ENCODE results near the gene TMEM208. TPM values are rescaled to one million over a fixed set of nuclear protein-coding genes. Genes with fewer than 3 reads are reported as not detected.

TMEM208 gene
- polyA plus RNA-seq, 2 of the 4 experiments (the other 2 are of a cell fraction), result 73.5 to 114 TPM

- DNase-seq (ENCODE audit: low read depth in 1 of 2, low spot score in 1 of 2) (no peak), ATAC-seq (peak; percentile 21 to 26; a peak in 4 of 6 replicates), FAIRE-seq (no peak)
- no peak overlapping the region for H3K4me2 ChIP-seq
- H3K9me3 ChIP-seq, result no peaks in the 10 kb centered on the region
- peaks cover 15% of the 10 kb centered on the region for H3K4me1 ChIP-seq
- CTCF ChIA-PET, result interaction anchor here (0.9 to 4.6 kb wide), 7 partner anchors 7 to 294 kb away, joined by 3 to 25 read pairs (median 8); partner anchors contain the start of gene PLEKHG4
- POLR2A ChIA-PET, result interaction anchor here (0.9 kb wide), 1 partner anchor 24 kb away, joined by 3 read pairs; the partner anchor contains the start of gene FHOD1
- no peak overlapping the region for H3K4me3 ChIP-seq
- 0 out of 6 replicates have a peak overlapping the region, but pooled peaks of 1 of the 2 experiments have one; percentile 5 for H3K27ac ChIP-seq
- TF ChIP-seq NPAS2 (CRISPR knock-in tag; IDR thresholded peaks at IDR 0.05; ENCODE audit: borderline replicate concordance) (no peak), HEYL (CRISPR knock-in tag; IDR thresholded peaks at IDR 0.05) (no peak), RCOR1 (IDR thresholded peaks at IDR 0.05; ENCODE audit: low read depth, low read length) (no peak), ZSCAN20 (CRISPR knock-in tag; IDR thresholded peaks at IDR 0.05) (no peak), FOXS1 (CRISPR knock-in tag; IDR thresholded peaks at IDR 0.05) (no peak), POLR2AphosphoS2 (conservative IDR thresholded peaks at IDR 0.05; ENCODE audit: low read length) (no peak), BHLHE40 (IDR thresholded peaks at IDR 0.05; ENCODE audit: low read depth, low read length) (no peak), GATA3 (IDR thresholded peaks at IDR 0.05; ENCODE audit: borderline replicate concordance) (no peak), NR3C1 (IDR thresholded peaks at IDR 0.05) (no peak), CEBPB (IDR thresholded peaks at IDR 0.05) (no peak), HOXB5 (CRISPR knock-in tag; IDR thresholded peaks at IDR 0.05) (no peak), CTCF (IDR thresholded peaks at IDR 0.05) (no peak), HOXA7 (CRISPR knock-in tag; IDR thresholded peaks at IDR 0.05) (no peak), JUNB (IDR thresholded peaks at IDR 0.05) (no peak), ESRRA (IDR thresholded peaks at IDR 0.05; ENCODE audit: borderline replicate concordance, low read length) (no peak), ZNF302 (CRISPR knock-in tag; IDR thresholded peaks at IDR 0.05) (no peak), CBX8 (IDR thresholded peaks at IDR 0.05) (no peak), SMC3 (IDR thresholded peaks at IDR 0.05) (no peak)
- TF ChIP-seq, protein P1, sequence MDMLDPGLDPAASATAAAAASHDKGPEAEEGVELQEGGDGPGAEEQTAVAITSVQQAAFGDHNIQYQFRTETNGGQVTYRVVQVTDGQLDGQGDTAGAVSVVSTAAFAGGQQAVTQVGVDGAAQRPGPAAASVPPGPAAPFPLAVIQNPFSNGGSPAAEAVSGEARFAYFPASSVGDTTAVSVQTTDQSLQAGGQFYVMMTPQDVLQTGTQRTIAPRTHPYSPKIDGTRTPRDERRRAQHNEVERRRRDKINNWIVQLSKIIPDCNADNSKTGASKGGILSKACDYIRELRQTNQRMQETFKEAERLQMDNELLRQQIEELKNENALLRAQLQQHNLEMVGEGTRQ (IDR thresholded peaks at IDR 0.05), result no peak
- WGBS (ENCODE audit: missing lambda C conversion rate), result 87% methylated on average over 4 of the region's 4 CpGs
Measured at GRCh38 chr16:67271446-67271845, 44.5 kb downstream of the TMEM208 start.

- CTCF ChIA-PET, result interaction anchor here (3.4 kb wide), 1 partner anchor 27 kb away, joined by 20 read pairs; the partner anchor contains the start of genes FHOD1 and SLC9A5
- FAIRE-seq, result no peak
- WGBS (ENCODE audit: missing lambda C conversion rate), result 83% methylated on average over 2 of the region's 2 CpGs
- TF ChIP-seq ELK1 (IDR thresholded peaks at IDR 0.05; ENCODE audit: low read depth, low read length), result no peak
- TF ChIP-seq, protein P1 (IDR thresholded peaks at IDR 0.05), result no peak
- TF ChIP-seq KDM1A (IDR thresholded peaks at IDR 0.05; ENCODE audit: low read depth), result no peak
- TF ChIP-seq HES2 (IDR thresholded peaks at IDR 0.05), result no peak
- no peak for TF ChIP-seq CBX8 (IDR thresholded peaks at IDR 0.05)
- no peak for TF ChIP-seq SMC3 (IDR thresholded peaks at IDR 0.05)
- TF ChIP-seq, protein P2, sequence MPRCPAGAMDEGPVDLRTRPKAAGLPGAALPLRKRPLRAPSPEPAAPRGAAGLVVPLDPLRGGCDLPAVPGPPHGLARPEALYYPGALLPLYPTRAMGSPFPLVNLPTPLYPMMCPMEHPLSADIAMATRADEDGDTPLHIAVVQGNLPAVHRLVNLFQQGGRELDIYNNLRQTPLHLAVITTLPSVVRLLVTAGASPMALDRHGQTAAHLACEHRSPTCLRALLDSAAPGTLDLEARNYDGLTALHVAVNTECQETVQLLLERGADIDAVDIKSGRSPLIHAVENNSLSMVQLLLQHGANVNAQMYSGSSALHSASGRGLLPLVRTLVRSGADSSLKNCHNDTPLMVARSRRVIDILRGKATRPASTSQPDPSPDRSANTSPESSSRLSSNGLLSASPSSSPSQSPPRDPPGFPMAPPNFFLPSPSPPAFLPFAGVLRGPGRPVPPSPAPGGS (IDR thresholded peaks at IDR 0.05), result no peak
- TF ChIP-seq RAD21 (conservative IDR thresholded peaks at IDR 0.05 in 1 of 2, IDR thresholded peaks at IDR 0.05 in 1 of 2), result no peak
- no peak for TF ChIP-seq RNF2 (IDR thresholded peaks at IDR 0.05; ENCODE audit: borderline replicate concordance, low read depth)
- TF ChIP-seq FOSL2 (IDR thresholded peaks at IDR 0.05), result no peak
- TF ChIP-seq FOSL2 (CRISPR knock-in tag; IDR thresholded peaks at IDR 0.05), result no peak
- TF ChIP-seq NR3C1 (IDR thresholded peaks at IDR 0.05), result no peak
- TF ChIP-seq HOXB13 (CRISPR knock-in tag; IDR thresholded peaks at IDR 0.05; ENCODE audit: low read depth), result no peak
- no peak for TF ChIP-seq NPAS2 (CRISPR knock-in tag; IDR thresholded peaks at IDR 0.05; ENCODE audit: borderline replicate concordance)
- no peak for TF ChIP-seq FOXS1 (CRISPR knock-in tag; IDR thresholded peaks at IDR 0.05)
- no peak for TF ChIP-seq ESRRA (IDR thresholded peaks at IDR 0.05; ENCODE audit: borderline replicate concordance, low read length)
- TF ChIP-seq ZFP36 (IDR thresholded peaks at IDR 0.05; ENCODE audit: borderline replicate concordance, partially characterized antibody), result no peak
- no peak for TF ChIP-seq POLR2AphosphoS2 (conservative IDR thresholded peaks at IDR 0.05; ENCODE audit: low read length)
- TF ChIP-seq MYC (IDR thresholded peaks at IDR 0.05; ENCODE audit: borderline replicate concordance, low read length), result no peak
- POLR2A ChIA-PET, result no interaction called here
- Histone ChIP-seq H3K4me2 (no peak overlapping the region), H3K4me3 (no peak overlapping the region), H3K27ac (no peak overlapping the region), H3K9me3 (no peaks in the 10 kb centered on the region), H3K4me1 (peaks cover 31% of the 10 kb centered on the region)
- no peak for ATAC-seq
- DNase-seq (ENCODE audit: low read depth in 1 of 2, low spot score in 1 of 2), result no peak
Measured at GRCh38 chr16:67275321-67275720, 48.4 kb downstream of the TMEM208 start.

Measured in A549 (cell line).